Endothelial cell of umbilical vein (primary cell): Measurements from ENCODE around the gene RPL6. TPM values are rescaled to one million over a fixed set of nuclear protein-coding genes. Genes with fewer than 3 reads are reported as not detected.

Experiments used
- BruUV-seq: library from RNA; stranded (reverse); fragments of 400-500 nt; replicated peaks from 2 replicates; lab custom pipeline; 2021; lab: Mats Ljungman, UMichigan
- CTCF ChIA-PET: fragments of 300-600, 350-600 bp; sonication (Branson Sonifier 250); formaldehyde crosslinking; loops from one replicate; lab custom pipeline; 2021; ENCODE audit warnings: antibody characterized with exemption, inconsistent platforms; lab: Charles Lee
- POLR2A ChIA-PET: fragments of 300-600, 350-600 bp; sonication (Branson Sonifier 250); formaldehyde crosslinking; loops from one replicate; lab custom pipeline; 2021; ENCODE audit warnings: antibody characterized with exemption, inconsistent platforms; lab: Charles Lee
- DNase-seq: peaks from one replicate; pipeline ENCODE4 v3.0.0-alpha.2; 2011; ENCODE audit warnings: low read depth, low spot score
- FAIRE-seq: peaks from 2 replicates; lab custom pipeline; 2011; peaks lifted over from hg19 to GRCh38; lab: Jason Lieb, UNC
- H2AFZ ChIP-seq: 2 replicates; pipeline ENCODE4 v1.6.0; 2012; ENCODE audit warnings: low read depth, low read length, control low read depth, inconsistent platforms
- H3K27ac ChIP-seq: 2 replicates; pipeline ENCODE4 v1.5.1; 2011; ENCODE audit warnings: low read depth, mild to moderate bottlenecking, control low read depth, low read length, moderate library complexity; ENCODE audit not compliant: insufficient read depth
- H3K27me3 ChIP-seq, 2 experiments: 2 replicates each; pipeline versions ENCODE4 v1.6.0 to v1.6.1; 2011; ENCODE audit warnings: low read length in 2 of 2, mixed read lengths in 1 of 2; ENCODE audit not compliant: control insufficient read depth in 2 of 2, insufficient read depth in 2 of 2
- H3K36me3 ChIP-seq, 2 experiments: 2 replicates in 1 of 2; 3 replicates in 1 of 2; pipeline ENCODE4 v1.5.1; 2011; ENCODE audit warnings: low read length in 2 of 2, mild to moderate bottlenecking in 1 of 2, moderate library complexity in 1 of 2; ENCODE audit not compliant: control insufficient read depth in 2 of 2, insufficient read depth in 2 of 2; ENCODE audit errors: extremely low read depth in 1 of 2
- H3K4me1 ChIP-seq: 3 replicates; pipeline ENCODE4 v1.5.1; 2011; ENCODE audit warnings: mild to moderate bottlenecking, low read length; ENCODE audit not compliant: control insufficient read depth, insufficient read depth; ENCODE audit errors: extremely low read depth
- H3K4me2 ChIP-seq: 2 replicates; pipeline ENCODE4 v1.6.1; 2011; ENCODE audit warnings: low read length, control low read depth, mixed read lengths; ENCODE audit not compliant: insufficient read depth
- H3K4me3 ChIP-seq, 3 experiments: fragments of 200-600 bp in 1 of 3; sonication (generic), shearing (Covaris generic) in 1 of 3; replicated peaks in 1 of 3; 2 replicates each; pipeline ENCODE4 v1.5.1; 2011 to 2016; ENCODE audit warnings: control low read depth in 3 of 3, low read length in 3 of 3, mild to moderate bottlenecking in 2 of 3, inconsistent platforms in 1 of 3, low read depth in 1 of 3, moderate library complexity in 1 of 3; ENCODE audit not compliant: insufficient read depth in 1 of 3
- H3K79me2 ChIP-seq: 2 replicates; pipeline ENCODE4 v1.6.0; 2012; ENCODE audit warnings: low read length, inconsistent platforms; ENCODE audit not compliant: control insufficient read depth, insufficient read depth
- H3K9ac ChIP-seq: replicated peaks from 2 replicates; pipeline ENCODE3; 2011; ENCODE audit warnings: low read length, control low read depth; ENCODE audit not compliant: insufficient read depth; ENCODE audit errors: extremely low read depth
- H3K9me1 ChIP-seq: replicated peaks from 3 replicates; pipeline ENCODE4 v1.6.0; 2011; ENCODE audit warnings: mild to moderate bottlenecking, low read length; ENCODE audit not compliant: control insufficient read depth, insufficient read depth; ENCODE audit errors: extremely low read depth
- H3K9me3 ChIP-seq: replicated peaks from 2 replicates; pipeline ENCODE4 v1.5.1; 2012; ENCODE audit warnings: low read length, inconsistent platforms; ENCODE audit not compliant: control insufficient read depth, insufficient read depth
- H4K20me1 ChIP-seq: replicated peaks from 2 replicates; pipeline ENCODE3; 2011; ENCODE audit warnings: mild to moderate bottlenecking, low read length; ENCODE audit not compliant: control insufficient read depth, insufficient read depth; ENCODE audit errors: extremely low read depth
- EZH2 ChIP-seq: IDR thresholded peaks from 2 replicates; pipeline ENCODE4 v1.6.1; 2012; ENCODE audit warnings: borderline replicate concordance, low read depth, mild to moderate bottlenecking, moderate library complexity, low read length, inconsistent platforms; ENCODE audit not compliant: severe bottlenecking
- FOS ChIP-seq: IDR thresholded peaks from 2 replicates; pipeline ENCODE4 v1.6.1; 2011; ENCODE audit warnings: mild to moderate bottlenecking, low read length, moderate library complexity, borderline replicate concordance; ENCODE audit not compliant: insufficient read depth
- GATA2 ChIP-seq: IDR thresholded peaks from 2 replicates; pipeline ENCODE4 v1.7.0; 2011; ENCODE audit warnings: low read depth, mild to moderate bottlenecking, moderate library complexity, mixed read lengths, low read length; ENCODE audit not compliant: insufficient read length, insufficient read depth
- JUN ChIP-seq: IDR thresholded peaks from 2 replicates; pipeline ENCODE4 v1.6.1; 2011; ENCODE audit warnings: borderline replicate concordance, low read depth; ENCODE audit not compliant: insufficient read length, insufficient read depth
- MYC ChIP-seq: IDR thresholded peaks from one replicate; pipeline ENCODE4 v1.6.1; 2011; ENCODE audit warnings: mild to moderate bottlenecking, low read depth, low read length
- POLR2A ChIP-seq: IDR thresholded peaks from 2 replicates; pipeline ENCODE4 v1.6.1; 2012; ENCODE audit warnings: low read depth, mild to moderate bottlenecking, control low read depth, low read length
- POLR2AphosphoS5 ChIP-seq: IDR thresholded peaks from 2 replicates; pipeline ENCODE4 v1.6.1; 2012; ENCODE audit warnings: low read depth, mild to moderate bottlenecking, control low read depth, low read length, moderate library complexity; ENCODE audit not compliant: insufficient read depth
- dilution Hi-C: fragments of 300-500 bp; cut with MboI; formaldehyde crosslinking; loops from one replicate; pipeline ENCODE4 v1.15.0; 2019; ENCODE audit warnings: low sequenced_read_pairs; ENCODE audit not compliant: extremely low pct_ligation_motif_present
- intact Hi-C: fragments of 100-400 bp; cut with micrococcal nuclease; formaldehyde crosslinking; loops from one replicate; pipeline ENCODE4 v1.10.0; 2022
- polyA plus RNA-seq, 4 experiments: library from polyadenylated mRNA; depleted of rRNA in 3 of 4; stranded (reverse) in 3 of 4; unstranded in 1 of 4; fragments of >200 nt; gene quantifications; 2 replicates each; pipeline versions ENCODE4 v1.2.1 to v1.2.3, GENCODE V29; 2011 to 2012; ENCODE audit warnings: missing spikeins in 1 of 4
- total RNA-seq: library from RNA; stranded (reverse); gene quantifications from 2 replicates; pipeline ENCODE4 v1.2.3, GENCODE V29; 2021
- TF ChIP-seq, protein P1 (sequence below), 2 donors: IDR thresholded peaks; 1 replicate in 1 of 2; 2 replicates in 1 of 2; pipeline ENCODE4 v1.5.1; 2011; ENCODE audit warnings: low read length in 2 of 2, mild to moderate bottlenecking in 2 of 2, moderate library complexity in 2 of 2, control low read depth in 1 of 2, inconsistent platforms in 1 of 2, low read depth in 1 of 2; ENCODE audit not compliant: insufficient read depth in 1 of 2; ENCODE audit errors: extremely low read depth in 1 of 2
- TF ChIP-seq, protein P2 (sequence below): IDR thresholded peaks from 2 replicates; pipeline ENCODE4 v1.6.1; 2011; ENCODE audit not compliant: insufficient read depth, insufficient read length

The RPL6 gene
- total and polyA plus RNA-seq, 2 donors (not counting 3 experiments of a cell fraction or from before 2014, with no cell fraction given): 998 to 1,385 TPM

DNA sequence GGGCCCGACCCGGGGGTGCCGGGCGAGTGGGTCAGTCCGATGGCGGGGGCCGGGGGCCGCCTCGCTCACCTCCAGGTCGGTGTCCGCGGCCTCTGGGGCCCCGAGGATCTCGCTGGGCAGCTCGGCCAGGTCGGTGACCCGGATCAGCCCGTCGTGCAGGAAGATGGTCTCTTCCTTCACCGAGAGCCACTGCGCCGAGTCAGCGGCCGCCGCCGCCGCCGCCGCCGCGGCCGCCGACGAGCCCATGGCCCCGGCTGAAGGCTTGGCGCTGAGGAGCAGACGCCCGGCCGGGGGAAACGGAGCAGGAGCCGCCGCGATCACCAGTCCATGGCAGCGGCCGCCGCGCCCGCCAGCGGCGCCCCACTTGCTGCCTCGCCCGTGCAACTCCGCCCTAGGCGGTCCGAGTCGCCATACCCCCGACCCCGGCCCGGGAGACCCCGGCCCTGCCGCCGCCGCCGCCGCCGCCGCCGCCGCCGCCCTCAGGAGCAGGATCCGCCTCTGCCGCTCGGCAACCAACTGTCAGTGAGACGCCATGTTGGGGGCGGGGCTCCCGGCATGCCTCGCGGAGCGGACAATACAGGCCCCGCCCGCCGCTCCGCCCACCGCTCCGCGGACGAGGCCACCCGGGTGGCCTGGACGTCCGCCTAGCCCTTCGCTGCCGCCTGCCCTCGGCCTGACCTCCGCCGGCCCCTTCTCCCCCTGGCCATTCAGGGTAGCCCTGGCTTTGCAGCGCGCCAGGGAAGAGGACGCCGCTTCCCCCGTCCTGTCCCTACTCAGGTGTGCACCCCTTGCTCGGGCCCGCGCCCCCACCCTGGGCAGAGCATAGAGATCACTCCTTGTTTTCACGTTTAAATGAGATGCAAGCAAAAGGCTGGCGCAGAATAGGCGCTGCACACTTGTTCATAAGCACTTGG is 27.3 kb downstream of the RPL6 start, which contains the start of gene HECTD4:
HECTD4 (minus strand) TSS at position 549 of the 914 bp plus-strand sequence; CDS start at position 246, 303 bp downstream.
- Histone ChIP-seq H3K9ac (peak within 1 kb of the TSS; percentile 82), H3K4me1 (peaks cover 12% of the 10 kb centered on the region), H3K27ac (peak within 1 kb of the TSS; percentile 35), H3K36me3 (no peaks in the 10 kb centered on the region), H3K79me2 (peaks cover 26% of the 10 kb centered on the region), H3K27me3 (no peaks in the 10 kb centered on the region), H3K4me2 (peak within 1 kb of the TSS; percentile 70), H4K20me1 (no peaks in the 10 kb centered on the region), H3K4me3 (peak within 1 kb of the TSS; percentile 71 to 95 (median 72)), H3K9me3 (no peaks in the 10 kb centered on the region), H3K9me1 (no peaks in the 10 kb centered on the region), H2AFZ (peak within 1 kb of the TSS; percentile 100)
- TF ChIP-seq FOS (no peak), JUN (no peak), EZH2 (no peak), POLR2A (peak; percentile 93), POLR2AphosphoS5 (peak; percentile 91), MYC (no peak), GATA2 (no peak)
- TF ChIP-seq, protein P1, sequence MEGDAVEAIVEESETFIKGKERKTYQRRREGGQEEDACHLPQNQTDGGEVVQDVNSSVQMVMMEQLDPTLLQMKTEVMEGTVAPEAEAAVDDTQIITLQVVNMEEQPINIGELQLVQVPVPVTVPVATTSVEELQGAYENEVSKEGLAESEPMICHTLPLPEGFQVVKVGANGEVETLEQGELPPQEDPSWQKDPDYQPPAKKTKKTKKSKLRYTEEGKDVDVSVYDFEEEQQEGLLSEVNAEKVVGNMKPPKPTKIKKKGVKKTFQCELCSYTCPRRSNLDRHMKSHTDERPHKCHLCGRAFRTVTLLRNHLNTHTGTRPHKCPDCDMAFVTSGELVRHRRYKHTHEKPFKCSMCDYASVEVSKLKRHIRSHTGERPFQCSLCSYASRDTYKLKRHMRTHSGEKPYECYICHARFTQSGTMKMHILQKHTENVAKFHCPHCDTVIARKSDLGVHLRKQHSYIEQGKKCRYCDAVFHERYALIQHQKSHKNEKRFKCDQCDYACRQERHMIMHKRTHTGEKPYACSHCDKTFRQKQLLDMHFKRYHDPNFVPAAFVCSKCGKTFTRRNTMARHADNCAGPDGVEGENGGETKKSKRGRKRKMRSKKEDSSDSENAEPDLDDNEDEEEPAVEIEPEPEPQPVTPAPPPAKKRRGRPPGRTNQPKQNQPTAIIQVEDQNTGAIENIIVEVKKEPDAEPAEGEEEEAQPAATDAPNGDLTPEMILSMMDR (IDR thresholded peaks at IDR 0.05; ENCODE audit: extremely low read depth in 1 of 2, insufficient read depth in 1 of 2, low read depth in 1 of 2, low read length in 2 of 2): no peak
- TF ChIP-seq, protein P2, sequence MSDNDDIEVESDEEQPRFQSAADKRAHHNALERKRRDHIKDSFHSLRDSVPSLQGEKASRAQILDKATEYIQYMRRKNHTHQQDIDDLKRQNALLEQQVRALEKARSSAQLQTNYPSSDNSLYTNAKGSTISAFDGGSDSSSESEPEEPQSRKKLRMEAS: no peak
- FAIRE-seq (peak; percentile 63), DNase-seq (peak; percentile 84)
- POLR2A ChIA-PET: no interaction called here
- dilution Hi-C loops (no loop called here), intact Hi-C loops (loop anchor here (1.0 to 10.0 kb wide), 2 partner anchors 27 to 367 kb away; partner anchors contain the start of genes ERP29, RPL6 and TMEM116)
- CTCF ChIA-PET: interaction anchor here (1.4 kb wide), 1 partner anchor 184 kb away, joined by 3 read pairs; no protein-coding TSS in a partner anchor
- BruUV-seq: no TSS peak
